Stimulated activated CD8-positive, alpha-beta memory T cell treated with anti-CD3 and anti-CD28 coated beads, Interleukin-2, amount 100 ng/mL, for 48 hours (primary cell): Measurements from ENCODE around the gene CACNA1C.

Source experiments
- DNase-seq, 2 donors: peaks; one replicate each; pipeline ENCODE4 v3.0.0-alpha.2; 2020; ENCODE audit warnings: low read depth in 2 of 2

Gene CACNA1C

DNA sequence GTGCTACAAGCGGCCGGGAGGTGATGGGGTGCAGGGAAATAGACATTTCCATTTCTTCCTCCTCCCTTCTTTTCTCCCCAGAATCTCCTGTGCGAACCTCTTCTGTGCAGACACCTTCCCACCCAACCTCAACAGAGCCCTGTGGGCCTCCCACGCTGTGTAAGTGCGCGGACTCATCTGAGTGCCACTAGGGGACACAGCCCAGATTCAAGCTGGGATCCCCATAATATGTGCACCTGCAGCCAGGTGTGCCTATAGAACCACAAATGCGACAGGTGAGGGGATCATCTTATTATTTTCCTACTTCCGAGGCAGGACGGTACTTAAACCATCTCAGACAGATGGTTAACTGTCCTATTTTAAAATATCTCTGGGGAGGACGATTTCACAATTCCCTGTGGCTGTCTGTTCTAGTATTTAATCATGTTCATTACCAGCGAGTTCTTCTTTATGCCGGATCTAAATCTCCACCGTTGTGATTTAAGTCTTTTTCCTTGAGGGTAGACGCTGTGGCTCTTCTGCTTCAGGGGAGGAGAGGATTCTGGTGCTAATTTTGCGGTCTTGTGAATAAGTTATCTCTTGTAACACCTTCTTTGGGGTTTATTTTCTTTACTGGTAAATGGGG, 17.2 kb upstream of the CACNA1C start:
- DNase-seq: no peak

DNA sequence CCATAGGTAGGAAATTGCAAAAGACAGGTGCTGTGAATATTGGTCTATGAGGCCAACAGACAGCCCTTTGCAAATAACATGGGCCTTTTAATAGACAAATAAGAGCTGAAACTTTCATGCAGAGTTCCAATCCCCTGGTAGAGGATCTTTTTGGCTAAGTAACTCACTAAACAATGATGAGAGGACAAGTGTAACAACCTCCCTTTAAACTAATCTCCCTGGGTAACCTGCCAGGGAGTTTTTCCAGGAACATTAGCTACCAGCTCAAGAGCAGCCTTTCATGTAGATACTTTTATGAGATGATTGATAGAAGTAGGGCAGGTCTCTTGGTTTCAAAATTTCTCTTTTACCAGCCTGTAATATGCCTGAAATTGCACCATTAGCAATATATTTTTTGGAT, 13.8 kb upstream of the CACNA1C start:
- no peak for DNase-seq

DNA sequence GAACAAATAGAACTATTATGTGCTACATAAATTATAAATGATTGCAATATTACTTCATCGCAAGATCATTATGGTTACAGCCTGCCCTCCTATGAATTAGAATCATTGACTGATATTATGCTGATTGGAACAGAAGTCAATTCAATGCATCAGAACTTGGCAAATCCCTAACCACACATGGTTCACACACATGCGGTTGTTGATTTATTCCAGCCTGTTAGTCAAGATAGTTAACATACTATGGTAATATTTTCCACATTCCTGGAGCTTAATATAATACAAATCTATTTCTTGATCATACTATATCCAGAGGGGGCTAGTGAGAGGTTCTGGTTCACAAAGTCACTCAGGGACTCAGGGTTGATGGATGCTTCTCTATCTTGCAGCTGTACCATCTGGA, 9.7 kb upstream of the CACNA1C start:
- DNase-seq: no peak

DNA sequence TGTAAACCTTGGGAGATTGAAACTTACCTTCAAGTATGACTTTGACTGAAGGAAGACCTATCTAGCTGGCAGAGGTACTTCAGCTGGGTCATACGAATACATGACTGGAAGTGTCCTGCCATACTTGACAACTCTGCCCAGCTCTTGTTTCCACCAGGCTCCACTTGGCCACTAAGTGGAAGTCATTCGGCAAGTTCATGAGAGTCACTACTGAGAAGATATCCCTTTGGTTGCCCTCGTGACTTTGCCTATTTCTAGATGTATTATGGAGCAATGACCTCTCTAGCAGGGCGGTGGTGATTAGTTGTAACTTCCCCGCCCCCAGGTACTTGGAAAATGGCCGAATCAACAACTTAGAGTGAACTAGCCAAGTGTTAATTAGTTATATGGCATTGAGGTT, 8.6 kb upstream of the CACNA1C start:
- DNase-seq: no peak

DNA sequence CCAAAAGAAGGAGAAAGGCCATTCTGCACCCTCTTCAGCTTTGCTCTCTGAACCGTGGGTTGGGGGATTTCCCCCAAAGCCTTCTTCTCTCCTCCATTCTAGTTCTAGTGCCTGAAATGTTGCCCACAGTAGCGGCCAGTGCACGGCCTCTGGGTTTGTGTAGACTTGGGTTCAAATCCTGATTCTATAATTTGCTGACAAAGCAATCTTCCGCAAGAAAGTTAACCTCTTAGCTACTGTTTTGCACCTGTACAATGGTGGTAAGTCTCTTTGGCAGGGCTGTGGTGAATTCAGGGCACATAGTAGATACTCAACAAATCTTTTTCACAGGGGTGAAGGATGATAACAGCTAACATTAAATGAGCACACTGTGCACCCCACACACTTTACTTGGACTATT, 5.8 kb upstream of the CACNA1C start:
- DNase-seq: no peak

DNA sequence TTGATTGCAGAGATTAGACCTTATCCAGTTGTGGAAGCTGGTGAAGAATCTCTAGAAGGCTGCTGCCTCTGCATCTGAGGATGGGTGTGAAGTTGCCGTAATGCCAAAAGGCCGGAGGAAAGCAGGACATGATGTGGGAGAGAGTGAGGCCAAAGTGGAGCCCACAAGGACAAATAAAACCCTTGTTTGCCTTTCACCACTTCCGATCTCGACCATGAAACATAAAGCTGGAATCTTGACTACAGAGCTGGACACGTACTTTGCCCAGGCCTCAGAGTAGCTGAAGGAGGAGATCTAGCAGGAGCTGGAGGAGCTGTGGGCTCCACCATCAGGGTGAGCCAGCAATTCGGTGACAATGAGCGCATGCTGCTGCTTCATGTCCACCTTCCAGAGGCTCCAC, 5.0 kb upstream of the CACNA1C start:
- no peak for DNase-seq

DNA sequence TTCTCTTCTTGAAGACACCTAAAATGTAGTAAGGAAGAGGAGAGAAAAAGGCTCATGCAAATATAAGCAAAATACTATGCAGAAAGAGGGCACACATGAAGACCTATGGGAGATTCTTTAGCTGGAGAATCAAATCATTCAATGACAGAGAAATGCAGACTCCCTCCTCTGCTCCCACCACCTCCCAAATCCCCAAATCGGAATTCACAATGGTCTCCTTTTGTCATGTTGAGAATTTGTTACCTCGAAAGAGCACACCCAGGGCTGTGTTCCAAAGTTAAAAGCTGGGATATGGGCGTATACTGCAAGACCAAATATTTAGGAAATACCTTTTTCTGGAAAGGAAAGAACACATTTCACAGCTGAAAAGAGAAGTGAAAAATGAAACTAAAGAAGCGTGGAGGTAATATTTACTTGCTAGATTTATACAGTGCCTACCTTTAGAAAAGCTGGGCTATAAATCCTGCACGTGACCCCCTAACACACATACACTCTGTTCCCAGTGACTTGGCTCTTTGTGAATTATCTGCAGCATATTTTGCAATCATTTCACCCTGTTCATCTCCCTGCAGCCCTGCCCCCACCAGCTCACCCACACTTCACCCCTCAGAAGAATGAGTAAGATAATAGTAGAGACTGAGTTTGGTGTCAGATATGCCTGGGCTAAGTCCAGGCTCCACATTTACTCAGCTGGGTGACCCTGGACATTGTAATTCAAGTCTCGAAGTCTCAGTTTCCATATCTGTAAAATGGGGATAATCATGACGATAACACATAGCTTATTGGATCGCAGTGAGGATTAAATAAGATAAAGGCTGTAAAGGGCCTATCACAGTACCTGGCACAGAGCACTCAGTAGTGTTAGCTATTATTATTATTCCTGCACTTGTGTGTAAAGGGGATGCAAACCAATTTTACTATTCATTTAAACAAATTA, 2.9 kb upstream of the CACNA1C start:
- no peak for DNase-seq

DNA sequence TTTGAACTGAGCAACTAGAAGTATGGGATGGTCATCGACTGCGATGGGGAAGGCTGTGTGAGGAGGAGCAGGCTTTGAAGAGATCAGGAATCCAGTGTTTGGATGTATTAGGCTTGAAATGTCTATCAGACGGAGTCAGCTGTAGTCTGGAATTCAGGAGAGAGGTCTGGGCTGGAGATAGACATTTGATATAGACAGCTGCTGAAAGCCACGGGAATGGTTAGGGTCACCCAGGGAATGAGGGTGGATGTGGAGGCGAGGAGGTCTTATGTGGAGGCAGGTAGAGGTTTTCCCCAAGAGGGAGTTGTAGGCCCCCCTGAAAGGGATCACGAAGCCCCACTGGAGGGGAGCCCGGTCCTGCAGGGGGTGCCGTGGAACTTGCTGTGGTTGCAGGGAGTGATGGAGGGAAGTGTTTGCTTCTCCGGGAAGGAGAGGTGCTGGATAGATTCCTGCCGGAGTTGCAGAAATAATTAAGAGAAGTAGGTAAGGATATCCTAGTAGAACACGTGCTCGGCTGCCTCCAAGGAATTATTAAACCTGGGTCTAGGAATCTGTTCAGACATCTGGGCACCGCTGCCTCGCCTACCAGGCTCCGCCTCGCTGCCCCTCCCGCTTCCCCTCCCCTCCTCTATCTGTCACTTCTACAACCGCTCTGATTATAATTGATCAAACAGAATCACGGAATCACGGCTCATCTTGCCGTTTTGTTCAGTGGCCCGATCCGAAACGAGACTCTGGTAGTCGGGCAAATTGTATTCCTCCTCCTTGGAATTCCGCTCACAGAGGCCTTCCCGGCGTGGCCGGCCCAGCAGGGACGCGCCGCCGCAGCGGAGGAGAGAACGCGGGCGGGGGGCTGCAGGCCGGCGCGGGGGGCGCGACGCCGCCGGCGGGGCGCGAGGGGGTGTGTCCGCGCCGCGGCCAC, 826 bp upstream of the CACNA1C start:
- no peak for DNase-seq

DNA sequence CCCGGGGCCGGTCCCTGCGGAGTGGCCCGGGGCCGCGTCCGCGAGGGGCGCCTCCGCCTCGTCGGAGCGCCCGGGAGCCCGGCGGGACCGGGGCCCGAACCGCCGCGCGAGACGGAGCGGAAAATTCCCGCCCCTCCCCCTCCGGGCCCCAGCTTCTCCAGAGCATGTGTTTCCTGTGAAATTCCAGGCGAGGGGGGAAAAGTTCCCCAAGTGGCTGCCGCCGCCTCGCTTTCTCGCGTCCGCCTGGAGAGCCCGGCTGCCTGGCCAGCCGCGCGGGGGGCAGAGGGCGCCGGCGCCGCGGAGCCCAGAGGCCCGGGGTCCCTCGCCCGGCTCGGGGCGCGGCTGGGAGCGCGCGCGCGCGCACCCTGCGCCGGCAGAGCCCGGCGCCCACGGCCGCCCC, 904 bp downstream of the CACNA1C start:
- DNase-seq: no peak

DNA sequence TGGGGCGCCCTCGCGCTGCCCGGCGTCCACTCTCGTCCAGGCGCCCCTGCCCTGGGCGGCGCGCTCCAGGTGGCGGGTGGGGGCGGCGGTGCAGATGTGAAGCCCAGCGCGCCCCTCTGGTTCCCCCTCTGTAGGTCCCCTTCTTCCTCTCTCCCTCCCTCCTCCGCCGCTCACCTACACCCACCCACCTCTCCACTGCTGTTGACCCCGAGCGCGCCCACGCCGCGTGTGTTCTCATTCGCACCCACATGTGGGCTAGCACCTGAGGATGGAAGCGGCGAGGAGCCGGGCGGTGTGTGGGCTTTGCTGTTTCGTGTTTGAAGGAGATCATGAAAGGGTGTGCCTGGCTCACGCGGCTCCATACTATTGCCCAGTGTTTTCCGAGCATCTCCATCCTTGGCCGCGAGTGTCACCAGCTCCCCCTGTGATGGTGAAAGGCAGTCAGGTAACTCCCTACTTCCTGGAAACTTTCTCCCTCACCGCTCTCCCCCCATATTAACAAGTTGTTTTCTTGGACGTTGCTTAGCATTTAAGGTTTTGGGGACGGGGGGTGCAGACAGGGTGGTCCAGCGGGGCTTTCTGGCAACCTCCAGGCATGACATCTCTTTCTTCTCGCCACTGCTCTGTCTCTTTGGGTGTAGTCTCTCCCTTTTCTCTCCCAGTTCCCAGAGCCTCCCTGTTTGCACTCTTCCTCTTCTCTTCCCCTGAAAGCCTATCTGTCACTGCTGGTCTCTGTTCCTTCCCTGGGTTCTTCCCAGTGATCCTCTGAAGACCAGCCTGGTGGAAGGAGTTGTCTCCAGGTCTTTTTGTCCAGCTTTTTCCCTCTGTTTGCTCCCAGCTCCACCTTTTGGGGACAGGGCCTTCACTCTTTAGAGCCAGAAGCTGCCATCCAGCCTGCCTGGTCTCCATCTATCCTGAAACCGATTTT, 1.6 kb downstream of the CACNA1C start:
- no peak for DNase-seq

DNA sequence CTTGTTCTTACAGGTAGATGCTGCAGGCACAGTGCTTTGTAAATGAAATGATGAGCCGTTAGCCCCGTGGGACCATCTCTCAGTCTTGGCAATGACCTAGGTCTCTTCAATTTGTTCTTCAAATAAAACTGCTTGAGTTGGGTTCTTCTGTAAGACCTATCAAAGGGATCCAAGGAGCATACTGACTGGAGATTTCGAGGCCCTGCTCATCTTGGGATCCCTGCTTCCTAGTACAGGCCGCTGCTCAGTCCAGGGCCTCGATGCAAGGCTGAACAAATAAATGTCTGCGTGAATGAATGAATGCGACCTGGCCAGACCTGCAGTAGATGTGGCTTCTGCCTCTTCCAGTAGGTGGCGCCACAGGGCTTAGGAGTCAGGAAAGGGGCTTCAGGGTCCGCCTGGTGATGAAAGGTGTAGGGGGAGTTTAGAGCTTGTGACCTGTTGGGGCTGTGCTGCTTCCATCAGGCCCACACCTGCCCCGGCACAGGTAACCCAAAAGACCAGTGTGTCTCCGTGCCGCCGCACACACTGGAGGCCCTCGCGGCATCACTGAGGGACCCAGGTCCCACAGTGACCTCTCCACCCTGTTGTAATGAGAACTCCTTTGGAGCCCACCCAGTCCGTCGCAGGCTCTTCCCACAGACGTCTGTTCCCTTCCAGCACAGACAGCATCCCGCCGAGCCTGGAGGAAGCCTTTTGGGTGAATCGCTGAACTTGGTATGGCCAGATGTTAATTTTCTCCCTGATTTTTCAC, 4.4 kb downstream of the CACNA1C start:
- peak; percentile 30 to 39 for DNase-seq

DNA sequence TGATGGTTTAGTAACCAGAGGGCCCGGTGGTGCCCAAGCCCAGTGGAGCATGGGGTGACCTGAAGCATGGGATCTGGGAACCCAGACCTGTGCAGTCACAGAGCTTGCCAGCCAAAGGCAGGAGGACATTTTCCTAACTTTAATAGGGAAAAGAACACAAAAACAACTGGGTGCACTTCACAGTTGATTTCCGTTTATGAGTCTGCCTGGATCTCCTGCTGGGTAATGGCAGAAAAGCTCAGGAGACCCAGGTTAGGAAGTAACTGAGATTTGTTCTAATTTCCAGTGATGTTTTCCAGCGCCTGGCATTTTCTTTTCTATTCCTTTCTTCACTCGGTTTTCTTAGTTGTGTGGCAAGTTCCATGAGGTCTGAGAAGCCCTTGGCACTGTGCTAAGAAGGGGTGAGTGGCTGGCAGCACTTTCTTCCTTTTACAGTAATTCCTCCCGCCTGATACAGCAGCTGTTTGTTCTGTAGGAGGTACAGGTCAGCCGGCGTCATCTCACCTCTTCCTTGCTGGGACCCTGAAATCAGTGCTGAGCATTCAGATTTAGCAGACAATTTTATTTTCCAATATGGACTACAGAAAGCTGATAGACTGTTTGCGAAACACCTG, 5.1 kb downstream of the CACNA1C start:
- DNase-seq: no peak

DNA sequence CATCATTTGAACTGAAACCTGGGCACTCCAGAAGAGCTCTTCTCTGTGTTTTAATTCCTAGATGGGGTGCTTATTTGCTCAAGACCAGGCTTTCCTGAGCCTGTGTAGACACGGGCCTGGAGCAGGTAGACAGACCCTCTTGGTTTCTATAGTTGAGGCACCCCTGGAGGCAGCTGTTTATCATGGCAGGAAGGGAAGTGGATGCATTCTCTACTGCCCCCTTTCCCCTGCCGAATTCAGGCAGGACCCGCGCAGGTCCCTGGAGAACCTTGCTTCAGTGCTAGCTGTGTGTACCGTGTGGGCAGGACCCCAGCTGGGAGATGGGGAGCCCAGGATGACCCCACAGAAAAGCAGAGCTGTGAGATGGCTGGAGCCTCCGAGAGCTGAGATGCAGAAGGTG, 6.0 kb downstream of the CACNA1C start:
- DNase-seq: no peak

DNA sequence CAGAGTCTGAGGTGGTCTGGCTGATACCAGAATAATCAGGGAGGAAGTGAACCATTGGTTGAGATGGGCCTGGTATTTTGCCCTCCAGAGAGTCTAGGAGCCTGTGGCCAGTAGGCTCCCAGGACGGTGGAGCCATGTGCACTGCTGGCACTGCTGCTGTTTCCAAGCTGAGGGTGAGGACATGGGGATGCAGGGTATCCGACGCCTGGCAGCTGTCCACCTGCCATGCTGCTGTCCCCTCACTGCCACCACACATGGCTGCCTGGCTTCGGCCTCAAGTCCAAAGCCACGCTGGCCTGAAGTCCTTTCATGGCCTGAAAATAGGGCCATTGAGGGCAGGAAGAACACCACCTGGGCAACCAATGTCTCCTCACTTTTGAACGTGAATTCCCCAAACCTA, 8.6 kb downstream of the CACNA1C start:
- no peak for DNase-seq

DNA sequence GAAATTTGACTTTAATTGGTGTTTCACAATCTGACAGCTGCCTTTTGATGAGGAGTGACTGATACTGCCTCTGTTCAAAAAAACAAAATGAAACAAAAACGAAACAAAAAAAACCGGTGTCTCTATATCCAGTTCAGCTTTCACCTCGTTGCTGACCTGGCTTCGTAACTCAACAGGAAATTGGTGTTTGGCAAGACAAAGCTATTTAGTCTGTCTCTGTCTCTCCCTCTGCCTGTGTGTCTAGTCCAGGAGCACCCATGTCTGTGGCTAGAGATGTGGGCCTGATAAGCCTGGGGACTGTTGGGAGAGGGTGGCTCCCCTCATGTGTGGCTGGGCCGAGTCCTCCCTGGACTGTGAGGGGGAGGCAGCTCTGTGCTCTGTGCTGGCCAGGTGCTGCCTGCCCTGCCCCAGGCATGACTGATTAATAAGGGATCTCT, 11.3 kb downstream of the CACNA1C start:
- DNase-seq: no peak

DNA sequence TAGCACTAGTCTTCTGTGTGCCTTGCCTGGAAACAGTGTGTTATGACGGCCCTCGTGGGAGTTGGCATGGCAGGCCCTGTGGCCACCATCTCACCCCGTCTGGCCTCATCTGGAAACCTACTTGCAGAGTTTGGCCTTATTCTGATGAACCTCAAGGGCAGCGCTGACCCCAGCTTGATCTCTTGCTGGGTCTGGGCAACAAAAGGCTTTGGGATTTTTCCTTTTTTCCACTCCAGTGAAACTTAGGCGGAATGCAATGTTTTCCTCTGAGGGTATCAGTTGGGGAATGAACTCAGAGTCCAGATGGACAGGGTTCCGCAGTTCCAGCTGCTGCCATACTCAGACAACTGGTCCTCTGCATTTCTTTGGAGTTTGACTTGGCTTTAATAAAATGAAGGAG, 15.9 kb downstream of the CACNA1C start:
- no peak for DNase-seq

DNA sequence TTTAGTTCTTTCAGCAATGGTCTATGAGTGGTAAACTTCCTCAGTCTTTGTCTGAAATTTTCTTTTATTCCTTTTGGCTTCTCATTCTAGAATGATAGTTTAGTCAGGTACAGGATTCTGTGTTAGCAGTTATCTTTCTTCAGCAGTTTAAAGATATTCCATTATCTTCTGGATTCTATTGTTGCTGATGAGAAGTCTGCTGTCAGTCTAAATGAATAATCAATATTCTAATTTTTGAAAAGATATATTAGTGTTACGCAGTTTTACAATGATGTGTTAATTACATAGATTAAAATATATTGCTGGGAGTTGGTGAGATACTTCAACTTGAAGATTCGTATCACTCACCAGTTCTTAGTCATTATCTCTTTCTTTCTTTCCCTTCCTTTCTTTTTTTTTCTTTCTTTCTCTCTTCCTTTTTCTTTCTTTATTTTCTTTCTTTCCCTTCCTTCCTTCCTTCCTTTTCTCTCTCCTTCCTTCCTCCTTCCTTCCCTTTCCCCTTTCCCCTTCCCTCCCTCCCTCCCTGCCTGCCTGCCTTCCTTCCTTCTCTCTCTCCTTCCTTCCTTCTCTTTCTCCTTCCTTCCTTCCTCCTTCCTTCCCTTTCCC, 17.8 kb downstream of the CACNA1C start:
- no peak for DNase-seq

DNA sequence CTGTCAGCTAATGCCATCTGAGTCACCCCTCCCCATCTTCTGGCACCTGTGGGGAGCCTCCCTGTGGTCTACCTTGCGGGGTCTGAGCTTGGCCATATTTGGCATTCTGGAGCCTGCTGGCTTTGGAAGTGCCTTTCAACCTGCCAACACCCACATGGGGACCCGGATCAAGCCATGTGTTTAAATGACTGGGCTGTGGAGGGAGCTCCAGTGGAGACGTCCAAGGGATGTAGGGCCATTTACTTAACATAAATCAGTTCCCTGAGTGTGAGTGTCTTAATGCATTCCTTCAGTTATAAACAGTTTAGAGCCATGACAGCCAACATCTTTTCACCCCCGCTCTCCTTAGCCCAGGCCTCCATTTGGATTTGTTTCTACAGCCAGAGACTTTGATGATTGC, 22.0 kb downstream of the CACNA1C start:
- no peak for DNase-seq

DNA sequence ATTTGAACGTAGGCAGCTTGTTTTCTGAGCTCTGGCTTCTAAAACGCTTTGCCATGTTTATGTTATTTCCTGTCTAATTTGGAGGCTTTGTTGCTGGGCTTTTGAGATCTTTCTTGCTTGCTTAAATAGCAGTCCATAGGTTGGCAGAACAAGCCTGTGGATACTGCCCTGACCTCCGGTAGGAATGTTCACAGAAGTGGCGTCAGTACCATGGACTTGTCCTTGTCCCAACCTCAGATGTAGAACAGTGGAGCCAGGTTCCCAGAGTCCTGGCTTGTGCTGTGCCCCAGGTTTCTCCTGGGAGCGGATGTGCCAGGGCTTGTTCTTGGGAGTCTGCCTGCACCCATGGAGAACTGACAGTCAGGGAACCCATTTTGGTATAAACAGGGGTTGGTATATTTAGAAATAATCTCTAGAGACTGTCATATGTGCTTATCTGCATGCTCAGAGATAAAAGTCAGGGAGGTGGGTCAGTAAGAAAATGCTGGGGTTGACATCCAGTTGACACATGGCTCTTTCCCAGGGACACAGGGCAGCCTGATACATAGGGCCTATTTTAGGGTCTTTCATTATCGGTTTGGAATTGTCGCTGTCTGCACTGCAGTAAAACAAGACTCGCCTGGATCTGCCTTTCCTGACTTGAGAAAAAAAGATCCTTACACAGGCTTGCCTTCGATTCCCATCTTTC, 22.9 kb downstream of the CACNA1C start:
- no peak for DNase-seq
